Stimulated activated CD8-positive, alpha-beta memory T cell treated with anti-CD3 and anti-CD28 coated beads, Interleukin-7, amount 100 ng/mL, for 48 hours (primary cell): ENCODE results near the gene MLST8.
"Not testable (repeated sequence)": the region's sequence is repeated elsewhere in the genome, so short reads cannot be mapped to it uniquely, and the experiment has no call there.

ENCODE experiments used
- DNase-seq, 2 donors: peaks; one replicate each; pipeline ENCODE4 v3.0.0-alpha.2; 2020; ENCODE audit warnings: low read depth in 1 of 2; ENCODE audit errors: extremely low read depth in 1 of 2

MLST8 gene

GRCh38 chr16:2190002-2190658 lies 15.1 kb upstream of the MLST8 start:
- DNase-seq = no peak

- DNase-seq = no peak
Observed at GRCh38 chr16:2190659-2191445, 14.4 kb upstream of the MLST8 start.

GRCh38 chr16:2191446-2191706 lies 13.9 kb upstream of the MLST8 start:
- no peak for DNase-seq

GRCh38 chr16:2194166-2194834 lies 11.0 kb upstream of the MLST8 start:
- DNase-seq = no peak

- peak in 1 of 2 donors; percentile 32 for DNase-seq
Observed at GRCh38 chr16:2194852-2195321, 10.4 kb upstream of the MLST8 start.

- DNase-seq = no peak
Observed at GRCh38 chr16:2195322-2196161, 9.7 kb upstream of the MLST8 start.

- no peak for DNase-seq
Observed at GRCh38 chr16:2196162-2196980, 8.9 kb upstream of the MLST8 start, which contains the start of gene CASKIN1. Gene CASKIN1 (minus strand): TSS chr16:2196605. CDS start chr16:2196432, 173 bp downstream.

GRCh38 chr16:2196981-2197511 lies 8.2 kb upstream of the MLST8 start:
- no peak for DNase-seq

- DNase-seq = no peak
Observed at GRCh38 chr16:2197765-2198164, 7.5 kb upstream of the MLST8 start.

- DNase-seq = no peak
Observed at GRCh38 chr16:2198283-2198682, 7.0 kb upstream of the MLST8 start.

- DNase-seq = no peak
Observed at GRCh38 chr16:2199095-2199494, 6.2 kb upstream of the MLST8 start.

GRCh38 chr16:2199621-2200139 lies 5.6 kb upstream of the MLST8 start:
- no peak for DNase-seq

GRCh38 chr16:2200313-2200712 lies 4.9 kb upstream of the MLST8 start:
- no peak for DNase-seq

GRCh38 chr16:2203119-2203688 lies 2.0 kb upstream of the MLST8 start:
- DNase-seq = not testable (repeated sequence)

- no peak for DNase-seq
Observed at GRCh38 chr16:2204416-2205103, 694 bp upstream of the MLST8 start.

GRCh38 chr16:2205967-2206313 lies 686 bp downstream of the MLST8 start:
- DNase-seq = no peak

- DNase-seq = no peak
Observed at GRCh38 chr16:2206420-2206779, 1.1 kb downstream of the MLST8 start.

GRCh38 chr16:2206780-2207433 lies 1.7 kb downstream of the MLST8 start:
- no peak for DNase-seq
